ENCODE data around the gene SDK1.

SDK1 gene

GRCh38 chr7:4037308-4037707, 736.3 kb downstream of the SDK1 start:
- TF ChIP-seq, protein P1, sequence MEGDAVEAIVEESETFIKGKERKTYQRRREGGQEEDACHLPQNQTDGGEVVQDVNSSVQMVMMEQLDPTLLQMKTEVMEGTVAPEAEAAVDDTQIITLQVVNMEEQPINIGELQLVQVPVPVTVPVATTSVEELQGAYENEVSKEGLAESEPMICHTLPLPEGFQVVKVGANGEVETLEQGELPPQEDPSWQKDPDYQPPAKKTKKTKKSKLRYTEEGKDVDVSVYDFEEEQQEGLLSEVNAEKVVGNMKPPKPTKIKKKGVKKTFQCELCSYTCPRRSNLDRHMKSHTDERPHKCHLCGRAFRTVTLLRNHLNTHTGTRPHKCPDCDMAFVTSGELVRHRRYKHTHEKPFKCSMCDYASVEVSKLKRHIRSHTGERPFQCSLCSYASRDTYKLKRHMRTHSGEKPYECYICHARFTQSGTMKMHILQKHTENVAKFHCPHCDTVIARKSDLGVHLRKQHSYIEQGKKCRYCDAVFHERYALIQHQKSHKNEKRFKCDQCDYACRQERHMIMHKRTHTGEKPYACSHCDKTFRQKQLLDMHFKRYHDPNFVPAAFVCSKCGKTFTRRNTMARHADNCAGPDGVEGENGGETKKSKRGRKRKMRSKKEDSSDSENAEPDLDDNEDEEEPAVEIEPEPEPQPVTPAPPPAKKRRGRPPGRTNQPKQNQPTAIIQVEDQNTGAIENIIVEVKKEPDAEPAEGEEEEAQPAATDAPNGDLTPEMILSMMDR (IDR thresholded peaks at IDR 0.05; ENCODE audit: insufficient read depth, low read depth, low read length, missing control alignments): no peak
- no peak for DNase-seq (ENCODE audit: low read depth)
- no peak overlapping the region for H3K4me3 ChIP-seq (ENCODE audit: low read depth, low read length)

- H3K4me3 ChIP-seq (ENCODE audit: low read depth, low read length): no peak overlapping the region
- no peak for DNase-seq (ENCODE audit: low read depth)
Measured at GRCh38 chr7:4037877-4038276, 736.8 kb downstream of the SDK1 start.

GRCh38 chr7:4040109-4040928, 739.3 kb downstream of the SDK1 start:
- TF ChIP-seq, protein P1 (IDR thresholded peaks at IDR 0.05; ENCODE audit: insufficient read depth, low read depth, low read length, missing control alignments): no peak
- no peak overlapping the region for H3K4me3 ChIP-seq (ENCODE audit: low read depth, low read length)
- no peak for DNase-seq (ENCODE audit: low read depth)

More at GRCh38 chr7:4037877-4038276, 736.8 kb downstream of the SDK1 start:
- TF ChIP-seq, protein P1 (IDR thresholded peaks at IDR 0.05; ENCODE audit: insufficient read depth, low read depth, low read length, missing control alignments): no peak

- no peak overlapping the region for H3K4me3 ChIP-seq (ENCODE audit: low read depth, low read length)
- TF ChIP-seq, protein P1 (IDR thresholded peaks at IDR 0.05; ENCODE audit: insufficient read depth, low read depth, low read length, missing control alignments): no peak
- no peak for DNase-seq (ENCODE audit: low read depth)
Measured at GRCh38 chr7:4042402-4043045, 741.5 kb downstream of the SDK1 start.

DNA sequence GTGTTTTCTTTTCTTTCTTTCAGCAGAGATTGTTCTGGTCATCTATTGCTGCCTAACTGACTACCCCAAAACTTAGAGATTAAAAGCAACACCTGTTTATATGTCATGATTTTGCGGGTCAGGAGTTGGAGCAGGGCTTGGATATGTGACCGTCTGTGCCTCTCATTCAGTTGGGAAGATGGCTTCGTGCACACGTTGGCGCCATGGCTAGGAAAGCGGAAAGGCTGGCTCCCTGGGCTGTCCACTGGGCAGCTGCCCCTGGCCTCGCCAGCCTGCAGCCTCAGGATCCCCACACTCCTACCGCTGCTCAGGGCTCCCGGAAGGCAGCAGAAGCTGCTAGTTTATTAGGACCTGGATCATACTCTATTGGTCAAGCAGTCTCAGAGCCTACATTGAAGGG, 742.9 kb downstream of the SDK1 start:
- DNase-seq (ENCODE audit: low read depth): no peak
- no peak overlapping the region for H3K4me3 ChIP-seq (ENCODE audit: low read depth, low read length)
- TF ChIP-seq, protein P1 (IDR thresholded peaks at IDR 0.05; ENCODE audit: insufficient read depth, low read depth, low read length, missing control alignments): no peak

GRCh38 chr7:4045450-4045849, 744.4 kb downstream of the SDK1 start:
- TF ChIP-seq, protein P1 (IDR thresholded peaks at IDR 0.05; ENCODE audit: insufficient read depth, low read depth, low read length, missing control alignments): no peak
- no peak overlapping the region for H3K4me3 ChIP-seq (ENCODE audit: low read depth, low read length)
- no peak for DNase-seq (ENCODE audit: low read depth)
